SU-DHL-6 (cell line): Measurements from ENCODE around the gene RAVER1.

ENCODE experiments used
- CTCF ChIP-seq: fragments of 200-600 bp; sonication (generic); IDR thresholded peaks from one replicate; pipeline ENCODE4 v1.5.1; 2017; ENCODE audit warnings: antibody characterized with exemption, mild to moderate bottlenecking, low read length, moderate library complexity; ENCODE audit not compliant: insufficient read depth, poor library complexity, severe bottlenecking
- EZH2phosphoT487 ChIP-seq: fragments of 200-600 bp; sonication (generic), shearing (Covaris generic); conservative IDR thresholded peaks from 2 replicates; pipeline ENCODE4 v1.6.1; 2018; ENCODE audit warnings: mild to moderate bottlenecking, antibody characterized with exemption, low read length, moderate library complexity, mixed read lengths

GRCh38 chr19:10344780-10345179 is 11.5 kb upstream of the RAVER1 start:
- no peak for TF ChIP-seq CTCF
- no peak for TF ChIP-seq EZH2phosphoT487
